ENCODE results near the gene RAMP1.

- TF ChIP-seq CTCF (IDR thresholded peaks at IDR 0.05) (no peak), POLR2A (IDR thresholded peaks at IDR 0.05) (no peak), POLR2AphosphoS5 (IDR thresholded peaks at IDR 0.05) (no peak), EP300 (IDR thresholded peaks at IDR 0.05) (no peak)
Observed at GRCh38 chr2:237874585-237875161, 15.2 kb downstream of the RAMP1 start.
